SK-N-SH (cell line): ENCODE measurements around the gene RABEP2.

Experiments
- CTCF ChIP-seq: fragments of 200-600 bp; sonication (generic); IDR thresholded peaks from 2 replicates; pipeline ENCODE4 v1.6.1; 2017; ENCODE audit warnings: antibody characterized with exemption, mild to moderate bottlenecking, moderate library complexity
- FOXM1 ChIP-seq: IDR thresholded peaks from 2 replicates; pipeline ENCODE4 v1.4.0; 2012; ENCODE audit warnings: low read depth, mild to moderate bottlenecking
- JUND ChIP-seq: IDR thresholded peaks from 2 replicates; pipeline ENCODE4 v1.4.0; 2012
- REST ChIP-seq: IDR thresholded peaks from 2 replicates; pipeline ENCODE4 v1.6.1; 2012; ENCODE audit warnings: mild to moderate bottlenecking, low read depth, low read length, moderate library complexity
- USF1 ChIP-seq: IDR thresholded peaks from 2 replicates; pipeline ENCODE4 v1.4.0; 2012; ENCODE audit warnings: low read depth, borderline replicate concordance
- TF ChIP-seq, protein P1 (sequence below): IDR thresholded peaks from 2 replicates; pipeline ENCODE4 v1.4.0; 2012; ENCODE audit warnings: low read depth
- TF ChIP-seq, protein P2 (sequence below): fragments of 150-350 bp; IDR thresholded peaks from 2 replicates; pipeline ENCODE4 v1.6.1; 2017; ENCODE audit warnings: antibody characterized with exemption, low read length, low read depth, borderline replicate concordance

DNA sequence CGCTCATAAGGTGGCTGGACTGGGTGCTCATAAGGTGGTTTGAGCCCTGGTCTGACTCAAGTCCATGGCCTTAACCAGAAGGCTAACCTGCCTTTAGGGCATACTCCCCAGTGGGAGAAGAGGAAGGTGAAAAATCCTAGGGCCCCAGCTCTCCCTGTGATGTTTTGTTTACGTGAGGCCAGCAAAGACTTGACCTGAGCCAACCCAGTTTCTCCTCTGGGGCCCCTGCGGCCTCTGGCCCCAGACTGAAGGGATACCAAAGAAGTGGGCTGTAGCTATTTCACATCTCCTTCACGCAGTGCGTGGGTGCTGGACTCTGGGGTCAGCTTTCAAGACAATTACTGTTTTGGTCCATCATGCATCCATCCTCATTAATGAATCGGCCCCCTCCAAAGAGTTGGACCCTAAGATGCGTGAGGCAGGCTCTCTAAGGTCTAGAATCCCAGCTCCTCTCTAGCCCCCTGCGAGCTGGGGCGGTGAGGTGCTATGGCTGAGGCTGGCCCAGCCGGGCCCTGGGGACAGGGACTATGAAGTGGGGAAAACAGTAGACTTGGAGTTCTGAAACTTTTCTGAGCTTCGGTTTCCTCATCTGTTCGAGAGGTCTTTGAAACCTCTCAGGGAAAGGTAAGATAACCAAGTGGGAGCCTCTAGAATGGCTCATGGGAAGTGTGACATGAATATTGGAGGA lies 59.9 kb downstream of the RABEP2 start:
- TF ChIP-seq CTCF (no peak), FOXM1 (no peak), JUND (no peak), USF1 (no peak), REST (no peak)
- TF ChIP-seq, protein P1, sequence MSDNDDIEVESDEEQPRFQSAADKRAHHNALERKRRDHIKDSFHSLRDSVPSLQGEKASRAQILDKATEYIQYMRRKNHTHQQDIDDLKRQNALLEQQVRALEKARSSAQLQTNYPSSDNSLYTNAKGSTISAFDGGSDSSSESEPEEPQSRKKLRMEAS: no peak
- TF ChIP-seq, protein P2, sequence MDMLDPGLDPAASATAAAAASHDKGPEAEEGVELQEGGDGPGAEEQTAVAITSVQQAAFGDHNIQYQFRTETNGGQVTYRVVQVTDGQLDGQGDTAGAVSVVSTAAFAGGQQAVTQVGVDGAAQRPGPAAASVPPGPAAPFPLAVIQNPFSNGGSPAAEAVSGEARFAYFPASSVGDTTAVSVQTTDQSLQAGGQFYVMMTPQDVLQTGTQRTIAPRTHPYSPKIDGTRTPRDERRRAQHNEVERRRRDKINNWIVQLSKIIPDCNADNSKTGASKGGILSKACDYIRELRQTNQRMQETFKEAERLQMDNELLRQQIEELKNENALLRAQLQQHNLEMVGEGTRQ: no peak
